Cortex of kidney (tissue), 1 donor: Measurements from ENCODE around the gene APBB1.

Experiments
- DNase-seq: peaks from one replicate; lab custom pipeline; 2025; lab: John Stamatoyannopoulos, UW

Gene APBB1

DNA sequence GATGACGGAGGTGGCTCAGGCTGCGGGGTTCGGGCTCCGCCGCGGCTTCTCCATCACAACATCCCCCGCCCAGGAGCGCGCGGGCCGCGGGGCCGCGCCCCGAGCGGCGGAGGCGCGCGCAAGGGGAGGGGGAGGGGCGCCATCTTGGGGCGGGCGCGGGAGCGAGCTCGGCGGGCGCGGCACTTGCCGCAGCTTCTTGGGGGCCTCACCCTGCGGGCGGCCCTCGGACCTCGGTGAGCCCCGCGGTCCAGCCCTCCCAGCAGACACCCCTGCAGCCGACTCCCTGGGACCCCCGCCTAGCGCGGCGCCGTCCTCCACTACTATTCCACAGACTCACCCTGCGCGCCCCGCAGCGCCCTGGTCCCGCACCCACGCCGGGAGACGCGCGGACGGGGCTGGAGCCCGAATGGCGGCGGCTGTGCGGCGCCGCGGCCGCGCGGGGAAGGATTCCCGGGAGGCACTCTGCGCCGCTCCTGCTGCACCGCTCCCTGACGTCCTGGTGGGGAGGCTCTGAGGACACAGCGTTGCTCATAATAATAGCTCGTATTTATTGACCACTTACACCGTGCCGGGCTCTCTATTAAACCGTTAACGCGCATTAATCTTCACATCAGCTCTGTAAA lies at the start of gene APBB1:
Gene APBB1, minus strand, starts transcription at position 86 of the 623 bp plus-strand sequence. CDS start 7,747 bp downstream, outside the sequence.
- no peak for DNase-seq

DNA sequence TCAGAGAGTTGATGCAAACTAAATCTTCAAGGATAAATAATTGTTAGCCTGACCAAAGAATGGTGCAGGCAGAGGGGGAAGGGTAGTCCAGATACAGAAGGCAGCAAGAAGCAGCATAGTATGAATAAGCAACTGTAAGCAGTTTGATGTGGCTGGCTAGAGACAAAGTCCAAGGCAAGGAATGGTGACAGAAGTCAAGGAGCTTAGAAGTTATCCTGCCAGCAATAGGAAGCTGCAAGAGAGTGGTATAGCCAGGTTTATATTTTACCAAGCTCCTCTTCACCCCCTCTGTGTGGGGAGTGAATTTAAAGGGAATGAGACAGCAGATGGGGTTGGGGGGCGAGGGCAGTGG lies 40.2 kb upstream of the APBB1 start:
- DNase-seq, result no peak

DNA sequence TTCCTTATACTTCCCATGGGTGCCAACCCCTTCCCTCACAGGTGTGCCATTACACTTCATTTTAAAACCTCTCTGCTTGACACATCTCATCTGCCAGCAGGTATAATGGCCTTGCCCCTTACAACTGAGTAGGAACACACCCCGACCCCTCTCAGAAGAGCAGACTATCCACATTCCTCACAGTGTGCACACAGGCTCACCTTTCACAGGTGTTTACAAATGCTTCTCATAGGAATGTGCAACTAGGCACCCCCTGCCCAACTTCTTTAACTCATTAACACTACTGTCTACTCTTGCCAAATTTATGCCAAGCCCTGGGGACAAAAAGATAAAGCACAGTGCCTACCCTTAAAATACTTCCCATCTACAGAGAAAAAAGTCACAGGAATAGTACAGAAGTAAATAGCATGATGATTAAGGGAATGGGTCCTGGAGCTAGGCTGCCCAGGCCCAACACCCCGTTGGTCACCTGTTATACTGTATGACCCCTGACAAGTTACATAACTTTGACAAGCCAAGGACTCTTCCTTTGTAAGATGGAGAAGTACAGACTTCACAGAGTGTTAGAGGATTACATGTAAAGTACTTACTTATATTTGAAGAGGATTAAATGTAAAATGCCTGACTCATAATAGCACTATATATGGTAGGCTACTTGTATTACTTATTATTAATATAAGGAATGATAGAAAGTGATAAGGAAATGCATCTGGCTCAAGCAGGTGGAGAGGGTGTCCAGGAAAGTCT lies 39.6 kb upstream of the APBB1 start:
- no peak for DNase-seq

DNA sequence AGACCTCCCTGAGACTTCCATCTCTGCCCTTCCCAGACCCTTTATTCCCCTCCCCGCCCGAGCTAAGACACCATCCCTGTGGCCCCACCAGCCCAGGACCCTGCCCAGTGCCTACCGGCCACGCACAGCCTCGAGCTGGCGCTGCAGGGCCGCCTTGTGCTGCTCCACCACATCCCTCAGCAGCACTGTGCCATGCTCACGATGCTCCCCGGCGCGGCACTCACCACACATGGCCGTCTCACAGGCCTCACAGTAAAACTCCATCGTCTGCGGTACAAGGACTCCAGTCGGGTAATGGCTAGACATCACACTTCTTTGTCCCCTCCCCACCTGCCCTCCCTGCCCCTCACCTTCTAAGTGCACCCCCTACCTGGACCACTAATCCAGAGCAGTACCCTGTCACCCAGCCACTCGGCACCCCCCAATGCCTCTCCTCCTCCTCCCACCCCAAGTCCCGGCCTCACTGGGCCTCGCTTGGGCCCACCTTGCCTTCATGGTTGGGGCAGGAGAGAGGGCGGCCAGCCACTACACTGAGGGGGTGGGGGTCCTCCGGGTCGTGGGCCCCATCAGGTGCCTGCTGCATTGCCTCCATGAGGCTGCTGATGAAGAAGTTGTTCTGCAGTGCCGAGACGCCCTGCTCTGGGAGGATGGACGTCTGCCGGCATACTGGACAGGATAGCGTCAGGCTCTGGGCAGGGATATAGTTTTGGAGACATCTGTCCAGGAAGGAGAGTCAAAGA lies 38.9 kb upstream of the APBB1 start:
- no peak for DNase-seq

DNA sequence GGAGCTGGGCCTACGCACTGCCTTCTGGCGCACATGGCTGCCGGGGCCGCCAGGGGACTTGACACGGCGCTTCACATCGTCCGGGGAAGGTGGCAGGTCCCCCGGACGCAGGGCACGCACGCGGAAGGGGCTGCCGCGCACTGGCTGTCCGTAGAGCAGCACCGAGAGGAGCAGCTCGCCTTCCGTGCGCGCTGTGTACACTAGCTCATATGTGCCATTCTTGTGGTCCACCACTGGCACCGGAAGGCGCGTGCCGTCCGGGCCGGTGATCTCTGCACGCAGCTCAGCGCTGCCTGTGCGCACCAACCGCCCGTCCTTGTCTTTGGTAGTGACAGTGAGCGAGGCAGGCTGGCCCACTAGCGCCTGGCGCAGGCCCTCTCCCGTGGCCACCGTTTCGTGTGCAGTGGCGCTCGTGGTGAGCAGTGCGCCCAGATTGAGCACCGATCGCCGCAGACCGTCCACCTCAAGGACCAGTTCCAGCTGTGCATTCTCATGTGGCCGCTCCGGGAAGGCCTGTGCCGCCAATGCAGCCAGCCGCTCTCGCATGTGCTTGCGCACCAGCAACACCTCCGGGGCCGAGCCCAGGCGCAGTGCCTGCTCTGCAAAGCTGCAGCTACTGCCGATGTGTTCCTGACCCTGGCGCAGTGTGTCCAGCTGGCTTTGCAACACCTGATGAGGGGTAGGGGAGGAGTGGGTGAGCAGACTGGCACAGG lies 37.6 kb upstream of the APBB1 start:
- no peak for DNase-seq

DNA sequence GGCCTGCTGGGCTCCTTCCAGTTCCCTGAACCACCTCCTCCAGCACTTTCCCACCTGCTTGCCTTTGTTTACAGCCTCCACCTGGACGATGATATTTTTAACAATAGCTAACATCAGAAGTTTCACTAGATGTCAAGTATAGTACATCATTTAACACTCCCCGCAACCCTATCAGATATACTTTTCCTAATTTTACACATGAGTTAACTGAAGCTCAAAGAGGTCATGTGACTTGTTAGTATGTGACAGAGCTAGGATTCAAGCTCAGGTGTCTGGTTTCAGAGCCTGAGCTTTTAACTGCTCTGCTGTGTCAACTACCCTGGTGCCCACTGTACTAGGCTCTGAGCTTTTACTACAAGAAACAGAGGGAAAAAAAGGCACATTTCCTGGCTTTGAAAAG lies 36.2 kb upstream of the APBB1 start:
- DNase-seq, result no peak

DNA sequence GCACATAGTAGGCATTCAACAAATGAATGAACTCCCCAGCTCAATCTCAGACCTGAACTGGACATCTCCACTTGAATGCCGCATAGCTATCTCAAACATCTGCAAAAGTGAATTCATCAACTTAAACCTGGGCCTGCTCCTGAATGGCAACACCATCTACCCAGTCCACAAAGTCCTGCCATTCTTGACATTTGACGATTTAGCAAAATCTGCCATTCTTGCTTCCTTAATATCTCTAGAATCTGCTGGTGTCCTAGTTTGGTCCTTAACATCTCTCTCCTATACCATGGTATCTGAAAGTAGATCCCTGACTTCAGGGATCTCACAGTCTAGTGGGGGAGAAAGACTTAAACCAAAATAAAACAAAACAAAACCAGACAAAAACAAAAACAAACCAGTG lies 34.3 kb upstream of the APBB1 start:
- no peak for DNase-seq

DNA sequence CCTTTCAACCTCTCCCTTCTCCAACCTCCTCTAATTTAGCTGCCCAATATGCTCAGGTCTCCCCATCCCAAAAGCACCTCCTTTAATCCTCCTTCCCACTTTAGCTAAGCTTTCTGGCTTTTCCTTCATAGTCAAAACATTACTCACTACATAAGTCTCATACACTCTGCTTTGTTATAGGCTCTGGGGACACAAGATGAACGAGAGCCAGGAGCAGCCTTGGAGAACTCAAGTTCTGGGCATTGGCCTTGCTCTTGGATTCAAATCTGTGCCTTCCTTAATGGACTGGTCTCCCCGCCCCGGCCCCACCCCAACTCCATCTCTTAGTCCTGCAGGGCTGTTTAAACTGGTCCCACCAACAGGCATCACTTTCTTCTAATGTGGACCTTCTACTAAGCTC lies 33.3 kb upstream of the APBB1 start:
- no peak for DNase-seq

DNA sequence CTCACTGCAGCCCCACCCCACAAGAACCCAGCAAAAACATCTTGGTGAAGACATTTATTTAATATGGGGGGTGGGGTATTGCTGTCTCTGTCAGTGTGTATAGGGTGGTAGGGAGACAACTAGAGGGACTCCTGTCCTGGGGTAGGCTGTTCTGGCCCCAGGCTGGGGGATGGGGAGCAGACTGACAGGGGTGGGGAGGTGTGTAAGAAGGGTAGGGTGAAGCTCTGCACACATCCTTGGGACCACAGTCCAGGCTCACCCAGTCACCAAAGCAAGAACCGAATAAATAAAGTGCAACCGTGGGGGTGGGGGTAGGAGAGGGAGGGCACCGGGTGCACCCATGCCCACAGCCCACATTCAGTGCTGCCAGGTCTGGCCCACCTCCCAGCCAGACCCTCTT lies 29.7 kb upstream of the APBB1 start:
- no peak for DNase-seq

DNA sequence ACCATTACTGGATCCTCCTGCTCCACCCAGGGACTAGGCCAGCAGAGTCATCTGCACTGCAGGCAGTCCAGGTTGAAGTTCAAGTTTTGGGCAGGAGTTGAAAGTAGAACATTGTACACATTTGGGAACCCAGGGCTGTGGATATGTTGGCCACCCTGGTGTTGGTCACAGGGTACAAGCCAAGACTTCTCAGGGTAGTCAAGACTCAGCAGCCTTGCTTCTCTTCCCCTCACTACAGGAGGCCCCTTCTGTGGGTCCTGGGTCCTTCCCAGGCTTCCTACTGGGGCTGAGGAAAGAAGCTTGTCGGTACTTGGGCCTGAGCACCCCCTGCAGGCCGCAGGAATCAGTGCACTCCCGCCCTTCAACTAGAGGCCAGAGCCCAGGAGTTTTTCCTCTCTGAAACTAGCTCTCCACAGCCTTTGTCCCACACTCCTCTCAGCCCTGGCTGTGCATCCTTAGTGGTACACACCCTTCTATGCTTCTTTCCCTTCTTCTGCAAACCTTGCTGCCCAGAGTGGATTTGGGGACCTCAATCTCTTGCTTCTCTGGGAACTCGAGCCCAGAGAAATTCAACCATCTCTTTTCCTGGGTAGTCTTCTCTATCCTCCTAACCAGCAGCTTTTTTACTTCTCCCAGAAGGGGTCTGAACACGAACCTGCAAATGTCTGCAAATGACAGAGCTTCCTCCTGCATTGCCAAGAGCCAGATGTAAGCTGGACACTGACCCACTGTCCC lies 24.5 kb upstream of the APBB1 start:
- DNase-seq, result no peak

DNA sequence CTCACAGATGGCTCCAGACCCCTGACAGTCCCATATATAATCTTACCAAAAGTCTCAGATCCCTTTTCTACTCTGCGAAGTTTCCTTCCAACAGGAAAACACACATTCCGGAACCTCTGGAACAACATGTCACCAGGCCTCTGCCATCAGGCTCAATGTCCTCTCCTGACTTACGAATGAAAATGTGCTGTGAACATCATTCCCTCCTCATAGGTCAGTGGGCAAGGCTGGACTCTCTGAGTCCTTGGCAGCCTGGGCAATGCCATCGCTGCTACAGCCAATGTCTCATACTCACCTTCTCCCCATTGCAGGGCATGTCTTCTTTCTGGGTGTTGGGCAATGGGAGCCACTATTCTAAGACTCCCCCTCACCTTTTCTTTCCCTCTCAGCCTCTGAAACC lies 23.5 kb upstream of the APBB1 start:
- no peak for DNase-seq

DNA sequence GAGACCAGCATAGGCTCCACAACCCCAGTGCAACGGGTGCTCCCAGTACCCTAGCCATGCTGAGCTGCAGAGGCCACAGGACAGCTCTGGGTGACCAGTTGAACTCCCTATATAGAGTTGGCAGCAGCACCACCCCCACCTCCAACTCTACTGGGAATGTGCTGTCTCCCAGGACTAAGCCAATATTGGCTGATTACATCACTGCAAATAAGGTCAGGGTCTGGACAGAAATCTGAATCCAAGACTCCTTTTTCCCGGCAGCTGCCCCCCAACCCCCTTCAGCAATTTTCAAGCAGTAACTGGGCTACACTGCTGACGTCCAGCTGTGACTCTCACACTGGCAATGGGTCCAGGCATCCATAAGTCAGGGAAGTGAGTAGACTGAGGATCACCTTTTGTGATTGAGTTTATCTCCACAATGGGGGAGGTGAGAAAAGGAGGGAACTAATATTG lies 22.0 kb upstream of the APBB1 start, which contains the start of gene HPX:
Gene HPX, minus strand, starts transcription at position 82 of the 453 bp plus-strand sequence. Its CDS starts 24 bp downstream, at position 58.
- no peak for DNase-seq

DNA sequence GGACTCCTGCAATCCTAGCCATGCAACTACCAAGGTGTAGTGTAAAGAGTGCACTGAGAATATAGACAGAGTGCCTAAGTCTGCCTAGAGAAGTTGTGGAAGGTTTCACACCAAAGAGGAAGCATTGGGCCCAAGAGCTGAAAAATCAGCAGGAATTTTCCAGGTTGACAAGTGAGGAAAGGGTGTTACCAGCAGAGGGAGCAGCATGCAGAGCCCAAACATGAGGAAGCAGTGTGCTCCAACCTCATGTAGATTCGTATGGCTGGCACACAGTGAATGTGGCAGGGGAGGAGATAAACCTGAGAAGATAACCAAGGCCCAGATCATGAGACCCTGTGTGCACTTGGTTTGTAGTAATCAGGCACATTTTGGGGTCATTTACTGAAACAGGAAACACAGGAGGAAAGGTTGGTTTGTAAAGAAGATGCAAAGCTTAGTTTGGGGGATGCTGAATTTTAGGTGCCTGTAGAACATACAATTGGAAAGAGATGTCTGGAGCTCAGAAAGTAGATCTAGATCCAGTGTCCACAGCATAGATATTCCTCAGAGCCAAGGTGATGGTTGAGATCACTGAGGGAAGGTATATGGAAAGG lies 20.2 kb upstream of the APBB1 start:
- no peak for DNase-seq

DNA sequence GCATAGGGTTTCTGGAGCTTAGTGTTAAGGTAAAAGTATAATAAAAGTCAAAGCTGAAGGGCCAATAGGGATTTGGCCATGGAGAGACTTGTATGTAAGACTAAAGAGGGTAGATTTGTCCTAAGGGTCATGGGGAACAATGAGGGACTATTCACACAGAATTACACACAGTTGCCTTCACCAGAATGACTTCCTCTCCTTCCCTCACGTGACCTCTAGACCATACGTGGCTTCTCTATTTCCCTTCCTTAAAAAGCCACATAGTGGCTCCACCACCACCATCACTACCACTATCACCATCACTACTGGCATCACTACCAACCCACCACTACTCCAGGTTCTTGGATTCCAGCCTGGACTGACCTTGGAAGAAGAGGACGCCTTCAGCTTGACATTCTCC lies 19.1 kb upstream of the APBB1 start:
- DNase-seq, result no peak

DNA sequence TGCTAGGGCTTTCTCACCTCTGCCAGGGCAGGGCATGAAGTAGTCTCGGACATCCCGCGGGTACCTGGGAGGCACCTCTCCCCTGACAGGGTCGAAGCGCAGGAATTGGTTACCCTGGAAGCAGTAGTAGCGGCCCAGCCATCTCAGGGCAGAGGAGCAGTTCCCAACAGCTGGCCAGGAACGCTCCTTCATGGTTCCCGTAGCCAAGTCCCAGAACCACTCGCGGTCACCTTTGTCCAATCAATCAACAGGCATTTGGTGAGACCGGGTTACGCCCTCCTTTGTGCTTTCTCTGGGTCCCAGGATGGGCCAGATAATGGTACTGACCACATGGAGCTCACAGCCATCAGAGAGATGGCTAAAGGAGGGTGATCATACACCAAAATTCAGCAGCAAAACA lies 18.5 kb upstream of the APBB1 start:
- no peak for DNase-seq

DNA sequence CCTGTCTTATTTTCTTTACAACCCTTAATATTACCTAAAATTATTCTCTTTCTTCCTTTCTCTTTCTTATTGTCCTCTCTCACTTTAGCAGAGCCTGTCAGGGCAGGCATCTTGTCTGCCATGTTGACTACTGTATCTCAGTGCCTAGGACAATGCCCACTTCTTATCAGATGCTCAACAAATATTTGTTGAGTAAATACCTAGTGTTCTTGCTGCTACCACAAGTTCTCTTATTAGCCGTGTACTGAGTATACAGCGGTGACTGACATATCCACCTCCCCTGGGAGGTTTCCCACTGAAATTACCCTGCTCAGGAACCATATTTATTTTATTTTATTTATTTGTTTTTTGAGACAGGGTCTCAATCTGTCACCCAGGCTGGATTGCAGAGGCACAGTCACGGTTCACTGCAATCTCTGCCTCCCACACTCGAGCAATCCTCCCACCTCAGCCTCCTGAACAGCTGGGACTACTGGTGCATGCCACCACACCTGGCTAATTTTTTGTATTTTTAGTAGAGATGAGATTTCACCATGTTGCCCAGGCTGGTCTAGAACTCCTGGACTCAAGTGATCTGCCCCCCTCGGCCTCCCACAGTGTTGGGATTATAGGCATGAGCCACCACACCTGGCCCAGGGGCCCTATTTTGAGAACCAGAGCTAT lies 15.2 kb upstream of the APBB1 start:
- DNase-seq, result no peak

DNA sequence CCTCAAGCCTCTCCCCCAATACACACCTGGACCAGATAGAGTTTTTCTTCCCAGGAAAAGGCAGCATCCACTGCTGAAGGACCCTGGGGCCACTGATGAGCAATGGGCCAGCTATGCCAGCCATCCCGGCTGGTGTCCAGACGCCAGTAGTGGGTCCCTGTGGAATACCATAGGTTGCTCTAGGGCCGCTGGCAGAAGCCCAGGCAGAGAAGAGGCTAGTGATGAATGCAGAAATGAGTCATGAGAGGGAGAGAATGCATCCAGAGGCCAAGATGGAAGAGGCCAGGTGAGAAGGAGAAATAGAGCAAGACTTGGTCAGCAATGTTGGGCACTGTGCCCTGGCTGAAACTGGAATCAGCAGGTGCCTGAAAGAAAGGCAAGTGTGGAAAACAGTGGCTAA lies 13.0 kb upstream of the APBB1 start:
- DNase-seq, result no peak

DNA sequence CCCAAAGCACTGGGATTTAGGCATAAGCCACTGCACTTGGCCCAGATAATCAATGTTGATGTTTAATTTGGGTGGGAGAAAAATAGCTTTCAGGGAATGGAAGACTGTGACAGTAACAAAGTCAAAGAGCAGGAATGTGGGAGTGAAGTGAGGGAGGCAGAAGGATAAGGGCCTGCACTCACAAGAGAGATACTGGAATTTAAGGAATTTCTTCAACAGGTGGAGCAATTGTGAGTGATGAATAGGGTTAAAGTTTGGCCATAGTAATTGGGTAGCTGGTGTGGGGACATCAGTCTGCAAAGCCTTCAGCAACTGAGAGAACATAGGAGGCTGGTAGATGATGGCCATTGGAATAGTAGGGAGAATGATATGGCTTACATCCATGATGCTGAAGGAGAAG lies 8.6 kb upstream of the APBB1 start:
- no peak for DNase-seq

DNA sequence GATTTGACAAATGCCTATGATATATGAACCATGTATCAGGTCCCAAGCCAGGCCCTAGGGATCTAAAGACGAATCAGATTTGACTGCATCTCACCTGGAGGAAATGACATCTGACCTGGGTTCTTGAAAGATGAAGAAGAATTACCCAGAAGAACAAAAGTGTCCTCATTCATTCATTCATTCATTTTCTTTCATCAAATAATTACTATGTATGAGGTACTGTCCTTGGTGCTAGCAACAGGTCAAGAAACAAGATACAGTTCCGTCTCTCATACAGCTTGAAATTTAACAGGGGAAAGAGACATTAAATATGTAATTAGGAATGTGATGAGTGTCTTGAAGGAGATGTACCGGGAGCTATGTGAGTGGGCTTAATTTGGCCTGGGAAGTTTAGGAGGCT lies 1.8 kb upstream of the APBB1 start:
- DNase-seq, result no peak

DNA sequence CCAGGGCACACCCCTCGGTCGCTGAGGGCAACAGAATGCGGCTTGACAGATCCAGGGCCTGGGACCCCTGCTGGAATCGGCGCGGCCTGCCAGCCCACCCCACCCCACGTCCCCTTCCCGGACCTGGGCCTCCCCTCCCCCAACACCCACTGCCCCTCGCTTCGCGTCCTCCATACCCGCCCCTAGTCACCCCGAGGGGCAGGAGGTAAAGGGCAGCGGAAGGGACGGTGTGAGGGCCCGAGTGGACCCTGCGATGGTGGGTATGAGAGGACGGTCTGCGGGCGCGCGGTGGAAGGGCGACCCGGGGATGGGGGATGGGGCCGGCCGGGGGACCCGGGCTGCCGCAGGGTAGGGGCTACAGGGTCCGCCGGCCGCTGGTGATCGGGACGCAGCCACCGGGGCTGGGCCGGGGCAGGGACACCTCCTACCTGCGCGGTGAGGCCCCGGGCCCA lies 311 bp downstream of the APBB1 start:
- no peak for DNase-seq
